Neural cell (in vitro differentiated cells): ENCODE results near the gene CLCN1. TPM values are rescaled to one million over a fixed set of nuclear protein-coding genes. Genes with fewer than 3 reads are reported as not detected.

Experiments used
- H2AFZ ChIP-seq: fragments of 200-600, 300-800 bp; sonication (generic), shearing (Covaris generic); 2 replicates; pipeline ENCODE4 v1.6.0; 2014; ENCODE audit warnings: low read depth, mild to moderate bottlenecking, antibody characterized with exemption, low read length, moderate library complexity
- H3F3A ChIP-seq: fragments of 200-600 bp; shearing (Covaris generic); 2 replicates; pipeline ENCODE4 v1.6.1; 2016; ENCODE audit warnings: mild to moderate bottlenecking, moderate library complexity, mixed read lengths, antibody characterized with exemption, low read length; ENCODE audit not compliant: insufficient read depth, poor library complexity, severe bottlenecking
- H3K27ac ChIP-seq: fragments of 200-600, 300-800 bp; sonication (generic), shearing (Covaris generic); 2 replicates; pipeline ENCODE4 v1.5.1; 2014; ENCODE audit warnings: mild to moderate bottlenecking, low read length, moderate library complexity
- H3K27me3 ChIP-seq: fragments of 300-800, 200-600 bp; sonication (generic), shearing (Covaris generic); 2 replicates; pipeline ENCODE4 v1.6.0; 2014; ENCODE audit warnings: mild to moderate bottlenecking, low read depth, low read length, moderate library complexity; ENCODE audit not compliant: insufficient read depth
- H3K36me3 ChIP-seq: fragments of 300-800, 200-600 bp; sonication (generic), shearing (Covaris generic); 2 replicates; pipeline ENCODE4 v1.5.1; 2014; ENCODE audit warnings: mild to moderate bottlenecking, antibody characterized with exemption, low read length, moderate library complexity; ENCODE audit not compliant: insufficient read depth
- H3K4me2 ChIP-seq: fragments of 300-800, 200-600 bp; sonication (generic), shearing (Covaris generic); 2 replicates; pipeline ENCODE4 v1.6.0; 2014; ENCODE audit warnings: mild to moderate bottlenecking, low read length
- H3K4me3 ChIP-seq: fragments of 300-800, 200-600 bp; sonication (generic), shearing (Covaris generic); 2 replicates; pipeline ENCODE4 v1.5.1; 2014; ENCODE audit warnings: mild to moderate bottlenecking, low read length, moderate library complexity
- H3K79me2 ChIP-seq: fragments of 200-600 bp; shearing (Covaris generic); replicated peaks from 2 replicates; pipeline ENCODE4 v1.6.0; 2014; ENCODE audit warnings: mild to moderate bottlenecking, low read length, moderate library complexity; ENCODE audit not compliant: insufficient read depth
- H3K9ac ChIP-seq: fragments of 300-800, 200-600 bp; sonication (generic), shearing (Covaris generic); 2 replicates; pipeline ENCODE4 v1.6.1; 2016; ENCODE audit warnings: mild to moderate bottlenecking, low read length, mixed read lengths
- H3K9me2 ChIP-seq: fragments of 200-600 bp; shearing (Covaris generic); 2 replicates; pipeline ENCODE4 v1.6.1; 2016; ENCODE audit warnings: mild to moderate bottlenecking, low read length, mixed read lengths; ENCODE audit not compliant: insufficient read depth
- H3K9me3 ChIP-seq: fragments of 200-600, 300-800 bp; sonication (generic), shearing (Covaris generic); 2 replicates; pipeline ENCODE4 v1.6.1; 2016; ENCODE audit warnings: mild to moderate bottlenecking, mixed run types, low read length, moderate library complexity, mixed read lengths
- H4K20me1 ChIP-seq: fragments of 200-600 bp; shearing (Covaris generic); 2 replicates; pipeline ENCODE4 v1.6.1; 2016; ENCODE audit warnings: mild to moderate bottlenecking, mixed run types; ENCODE audit not compliant: insufficient read depth
- CTCF ChIP-seq: fragments of 450-650 bp; IDR thresholded peaks from 2 replicates; pipeline ENCODE4 v1.5.1; 2014; ENCODE audit warnings: antibody characterized with exemption, mild to moderate bottlenecking, moderate library complexity; ENCODE audit not compliant: poor library complexity, severe bottlenecking
- EP300 ChIP-seq: fragments of 450-650 bp; conservative IDR thresholded peaks from 2 replicates; pipeline ENCODE4 v1.6.1; 2014; ENCODE audit warnings: antibody characterized with exemption, mild to moderate bottlenecking, moderate library complexity; ENCODE audit not compliant: poor library complexity, severe bottlenecking
- EZH2 ChIP-seq: fragments of 200-600, 300-800 bp; shearing (Covaris generic), sonication (generic); IDR thresholded peaks from 2 replicates; pipeline ENCODE4 v1.6.1; 2014; ENCODE audit warnings: antibody characterized with exemption, low read length, borderline replicate concordance, mild to moderate bottlenecking; ENCODE audit not compliant: insufficient read depth, poor library complexity, severe bottlenecking
- MXI1 ChIP-seq: fragments of 450-650 bp; conservative IDR thresholded peaks from 2 replicates; pipeline ENCODE4 v1.6.1; 2014; ENCODE audit warnings: antibody characterized with exemption, mild to moderate bottlenecking; ENCODE audit not compliant: poor library complexity, severe bottlenecking
- POLR2AphosphoS5 ChIP-seq: IDR thresholded peaks from 2 replicates; pipeline ENCODE4 v1.6.1; 2012
- RAD21 ChIP-seq: fragments of 450-650 bp; conservative IDR thresholded peaks from 2 replicates; pipeline ENCODE4 v1.6.1; 2014; ENCODE audit warnings: antibody characterized with exemption, mild to moderate bottlenecking, moderate library complexity
- REST ChIP-seq: IDR thresholded peaks from 2 replicates; pipeline ENCODE4 v1.6.1; 2012; ENCODE audit warnings: borderline replicate concordance
- SMC3 ChIP-seq: fragments of 450-650 bp; conservative IDR thresholded peaks from 2 replicates; pipeline ENCODE4 v1.6.1; 2014; ENCODE audit warnings: antibody characterized with exemption, mild to moderate bottlenecking, moderate library complexity; ENCODE audit not compliant: poor library complexity
- TAF1 ChIP-seq: IDR thresholded peaks from 2 replicates; pipeline ENCODE4 v1.6.1; 2012; ENCODE audit warnings: low read depth
- polyA plus RNA-seq: library from polyadenylated mRNA; depleted of rRNA; stranded (reverse); fragments of >200 nt; gene quantifications from 2 replicates; pipeline ENCODE4 v1.2.3, GENCODE V29; 2014

Gene CLCN1
- polyA plus RNA-seq, 1 donor from 2014 or later, result not detected

GRCh38 chr7:143385891-143386781, 70.2 kb downstream of the CLCN1 start:
- no peak overlapping the region for H3K9ac ChIP-seq
- no peaks in the 10 kb centered on the region for H3K9me3 ChIP-seq
- no peaks in the 10 kb centered on the region for H3F3A ChIP-seq
- no peak for TF ChIP-seq CTCF
- TF ChIP-seq TAF1, result no peak
- H3K36me3 ChIP-seq, result no peaks in the 10 kb centered on the region
- H3K79me2 ChIP-seq, result peaks cover 6% of the 10 kb centered on the region
- H3K4me2 ChIP-seq, result no peak overlapping the region
- H3K27me3 ChIP-seq, result no peaks in the 10 kb centered on the region
- no peaks in the 10 kb centered on the region for H4K20me1 ChIP-seq
- no peak overlapping the region for H3K4me3 ChIP-seq
- H3K27ac ChIP-seq, result no peak overlapping the region
- H2AFZ ChIP-seq, result no peak overlapping the region
- H3K9me2 ChIP-seq, result no peaks in the 10 kb centered on the region

- Histone ChIP-seq H3K4me2 (no peak overlapping the region), H3K79me2 (peaks cover under 1% of the 10 kb centered on the region), H3K9me3 (no peaks in the 10 kb centered on the region), H3K4me3 (no peak overlapping the region), H4K20me1 (no peaks in the 10 kb centered on the region), H3K27ac (no peak overlapping the region), H3K9me2 (no peaks in the 10 kb centered on the region), H3F3A (no peaks in the 10 kb centered on the region), H3K27me3 (no peaks in the 10 kb centered on the region), H3K36me3 (no peaks in the 10 kb centered on the region), H2AFZ (no peak overlapping the region), H3K9ac (no peak overlapping the region)
- TF ChIP-seq CTCF, result no peak
- TF ChIP-seq RAD21, result no peak
- TF ChIP-seq REST, result no peak
- no peak for TF ChIP-seq EZH2
- TF ChIP-seq EP300, result no peak
- TF ChIP-seq TAF1, result no peak
- no peak for TF ChIP-seq SMC3
- TF ChIP-seq POLR2AphosphoS5, result no peak
- TF ChIP-seq MXI1, result no peak
These were observed 71.5 kb downstream of the CLCN1 start for GRCh38 chr7:143387156-143387975.
